Measurements from ENCODE around the gene PPP1R37.
A peak's percentile ranks its signal among the peaks of the same experiment; 100 is the strongest.

Gene PPP1R37

GRCh38 chr19:45122832-45123231, 29.9 kb downstream of the PPP1R37 start:
- no peak for TF ChIP-seq ZIC2 (tag by site-specific recombination; IDR thresholded peaks at IDR 0.05)
- TF ChIP-seq ZNF341 (tag by site-specific recombination; IDR thresholded peaks at IDR 0.05; ENCODE audit: low read depth): peak; percentile 65
- ChIA-PET POLR2A (no interaction called here), CTCF (interaction anchor here (4.2 kb wide), 1 partner anchor 30 kb away, joined by 30 read pairs; the partner anchor contains the start of gene PPP1R37)
- Histone ChIP-seq H3K9me3 (ENCODE audit: control insufficient read depth, insufficient read depth, low read depth, low read length) (no peaks in the 10 kb centered on the region), H3K4me3 (ENCODE audit: low read depth, low read length) (no peak overlapping the region), H3K27ac (ENCODE audit: extremely low read depth, low read depth, low read length) (peak overlapping the region; percentile 22; the same call in 1 of the 2 replicates), H3K4me1 (ENCODE audit: control insufficient read depth, insufficient read depth, low read length) (peaks cover 13% of the 10 kb centered on the region), H3K36me3 (ENCODE audit: control insufficient read depth in 2 of 2, insufficient read depth in 1 of 2, low read length in 2 of 2) (no peaks in the 10 kb centered on the region; a peak in 1 of 3 replicates)

GRCh38 chr19:45123440-45123850, 30.5 kb downstream of the PPP1R37 start:
- ChIA-PET CTCF (interaction anchor here (0.7 to 4.2 kb wide), 3 partner anchors 13 to 64 kb away, joined by 3 to 30 read pairs (median 5); partner anchors contain the start of gene PPP1R37), POLR2A (interaction anchor here (0.9 to 3.2 kb wide), 2 partner anchors 20 to 31 kb away, joined by 3 to 13 read pairs; partner anchors contain the start of gene PPP1R37)
- peak overlapping the region; percentile 22; the same call in 1 of the 2 replicates for H3K27ac ChIP-seq (ENCODE audit: extremely low read depth, low read depth, low read length)

More at GRCh38 chr19:45123440-45123850, 30.5 kb downstream of the PPP1R37 start:
- Histone ChIP-seq H3K4me3 (ENCODE audit: low read depth, low read length) (no peak overlapping the region), H3K36me3 (ENCODE audit: control insufficient read depth in 2 of 2, insufficient read depth in 1 of 2, low read length in 2 of 2) (no peaks in the 10 kb centered on the region; a peak in 1 of 3 replicates), H3K9me3 (ENCODE audit: control insufficient read depth, insufficient read depth, low read depth, low read length) (no peaks in the 10 kb centered on the region), H3K4me1 (ENCODE audit: control insufficient read depth, insufficient read depth, low read length) (peaks cover 8% of the 10 kb centered on the region)
- peak; percentile 93 for TF ChIP-seq ZBTB44 (tag by site-specific recombination; IDR thresholded peaks at IDR 0.05)
- TF ChIP-seq ZNF600 (tag by site-specific recombination; IDR thresholded peaks at IDR 0.05): 0 out of 2 replicates have a peak, but pooled peaks have one; percentile 22
- 0 out of 2 replicates have a peak, but pooled peaks have one; percentile 33 for TF ChIP-seq ZBTB17 (tag by site-specific recombination; IDR thresholded peaks at IDR 0.05)
- peak; percentile 43; the same call in 1 of the 2 replicates for TF ChIP-seq SCRT2 (tag by site-specific recombination; IDR thresholded peaks at IDR 0.05)
- no peak for TF ChIP-seq ZBTB26 (tag by site-specific recombination; optimal IDR thresholded peaks at IDR 0.05)
- TF ChIP-seq SCRT1 (tag by site-specific recombination; IDR thresholded peaks at IDR 0.05; ENCODE audit: borderline replicate concordance): peak; percentile 41; the same call in 1 of the 2 replicates
- TF ChIP-seq PRDM10 (tag by site-specific recombination; IDR thresholded peaks at IDR 0.05): peak; percentile 51; the same call in 1 of the 2 replicates
- no peak for TF ChIP-seq ZNF560 (tag by site-specific recombination; IDR thresholded peaks at IDR 0.05; ENCODE audit: borderline replicate concordance)
- no peak for TF ChIP-seq ZNF777 (tag by site-specific recombination; IDR thresholded peaks at IDR 0.05; ENCODE audit: borderline replicate concordance)

All from HEK293 (cell line).